ENCODE results near the gene GNB1L.

GNB1L gene

DNA sequence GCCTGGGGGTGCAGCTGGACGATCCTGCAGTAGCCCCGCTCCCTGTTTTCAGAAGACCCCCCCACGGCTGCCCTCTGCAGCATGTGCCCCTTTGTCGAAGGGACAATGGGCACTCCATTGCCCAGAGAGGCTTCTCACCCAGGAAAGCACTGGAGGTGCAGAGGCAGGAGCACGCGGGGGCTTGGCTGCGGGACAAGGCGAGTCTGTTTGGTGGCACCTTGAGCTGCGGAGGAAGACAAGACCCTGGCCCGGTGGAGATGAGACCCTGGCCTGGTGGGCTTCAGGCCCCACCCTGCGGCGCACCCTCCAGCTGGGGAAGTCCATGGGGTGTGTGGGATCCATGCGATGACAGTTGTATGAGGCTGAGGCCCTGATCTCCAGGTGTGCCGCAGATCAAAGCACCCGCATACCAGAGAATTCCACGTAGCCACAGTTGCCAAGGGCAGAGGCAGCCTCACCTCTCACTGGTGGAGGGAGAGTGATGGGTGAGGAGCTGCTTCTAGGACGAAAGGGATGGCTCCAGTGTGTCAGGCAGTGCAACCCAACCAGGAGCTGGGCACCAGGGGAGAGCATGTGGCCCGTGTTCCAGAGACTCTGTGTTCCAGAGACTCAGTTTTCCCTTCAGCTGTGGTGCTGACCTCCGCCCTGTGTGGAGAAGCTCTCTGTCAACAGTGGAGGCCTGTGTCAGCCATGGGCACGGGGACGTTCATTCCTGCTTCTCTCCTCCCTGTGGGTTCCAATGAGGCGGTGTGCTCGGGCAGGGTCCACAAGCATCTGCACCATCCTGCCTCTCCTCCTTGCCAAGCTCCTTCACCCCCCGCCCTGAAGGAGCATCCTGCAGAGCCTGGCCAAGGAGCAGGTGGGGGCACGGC lies 84.1 kb downstream of the GNB1L start:
- DNase-seq (ENCODE audit: low spot score), result no peak
- in situ Hi-C loops (cut with MboI; ENCODE audit: low sequenced_read_pairs, unreplicated experiment), result no loop called here
- TF ChIP-seq, protein P1, sequence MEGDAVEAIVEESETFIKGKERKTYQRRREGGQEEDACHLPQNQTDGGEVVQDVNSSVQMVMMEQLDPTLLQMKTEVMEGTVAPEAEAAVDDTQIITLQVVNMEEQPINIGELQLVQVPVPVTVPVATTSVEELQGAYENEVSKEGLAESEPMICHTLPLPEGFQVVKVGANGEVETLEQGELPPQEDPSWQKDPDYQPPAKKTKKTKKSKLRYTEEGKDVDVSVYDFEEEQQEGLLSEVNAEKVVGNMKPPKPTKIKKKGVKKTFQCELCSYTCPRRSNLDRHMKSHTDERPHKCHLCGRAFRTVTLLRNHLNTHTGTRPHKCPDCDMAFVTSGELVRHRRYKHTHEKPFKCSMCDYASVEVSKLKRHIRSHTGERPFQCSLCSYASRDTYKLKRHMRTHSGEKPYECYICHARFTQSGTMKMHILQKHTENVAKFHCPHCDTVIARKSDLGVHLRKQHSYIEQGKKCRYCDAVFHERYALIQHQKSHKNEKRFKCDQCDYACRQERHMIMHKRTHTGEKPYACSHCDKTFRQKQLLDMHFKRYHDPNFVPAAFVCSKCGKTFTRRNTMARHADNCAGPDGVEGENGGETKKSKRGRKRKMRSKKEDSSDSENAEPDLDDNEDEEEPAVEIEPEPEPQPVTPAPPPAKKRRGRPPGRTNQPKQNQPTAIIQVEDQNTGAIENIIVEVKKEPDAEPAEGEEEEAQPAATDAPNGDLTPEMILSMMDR (IDR thresholded peaks at IDR 0.05; ENCODE audit: borderline replicate concordance, control extremely low read depth, extremely low read depth, insufficient read depth, missing control alignments), result no peak

DNA sequence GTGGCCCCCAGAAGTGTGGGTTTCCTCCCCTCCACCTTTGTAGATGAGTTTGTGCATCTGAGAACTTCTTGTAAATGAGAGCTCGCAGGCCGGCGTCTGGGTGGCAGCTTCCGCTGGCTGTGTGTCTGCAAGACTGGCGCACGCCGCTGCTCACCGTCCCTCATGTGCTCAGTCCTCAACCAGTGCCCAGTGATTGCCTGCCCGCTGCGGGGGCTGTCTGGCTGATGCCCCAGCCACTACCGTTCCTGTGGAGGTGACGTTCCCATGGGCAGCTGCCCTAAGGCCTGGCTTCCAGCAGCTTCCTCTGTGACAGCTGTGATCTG lies 85.3 kb downstream of the GNB1L start:
- in situ Hi-C loops (cut with MboI; ENCODE audit: low sequenced_read_pairs, unreplicated experiment), result no loop called here
- DNase-seq (ENCODE audit: low spot score), result no peak
- TF ChIP-seq, protein P1 (IDR thresholded peaks at IDR 0.05; ENCODE audit: borderline replicate concordance, control extremely low read depth, extremely low read depth, insufficient read depth, missing control alignments), result no peak

DNA sequence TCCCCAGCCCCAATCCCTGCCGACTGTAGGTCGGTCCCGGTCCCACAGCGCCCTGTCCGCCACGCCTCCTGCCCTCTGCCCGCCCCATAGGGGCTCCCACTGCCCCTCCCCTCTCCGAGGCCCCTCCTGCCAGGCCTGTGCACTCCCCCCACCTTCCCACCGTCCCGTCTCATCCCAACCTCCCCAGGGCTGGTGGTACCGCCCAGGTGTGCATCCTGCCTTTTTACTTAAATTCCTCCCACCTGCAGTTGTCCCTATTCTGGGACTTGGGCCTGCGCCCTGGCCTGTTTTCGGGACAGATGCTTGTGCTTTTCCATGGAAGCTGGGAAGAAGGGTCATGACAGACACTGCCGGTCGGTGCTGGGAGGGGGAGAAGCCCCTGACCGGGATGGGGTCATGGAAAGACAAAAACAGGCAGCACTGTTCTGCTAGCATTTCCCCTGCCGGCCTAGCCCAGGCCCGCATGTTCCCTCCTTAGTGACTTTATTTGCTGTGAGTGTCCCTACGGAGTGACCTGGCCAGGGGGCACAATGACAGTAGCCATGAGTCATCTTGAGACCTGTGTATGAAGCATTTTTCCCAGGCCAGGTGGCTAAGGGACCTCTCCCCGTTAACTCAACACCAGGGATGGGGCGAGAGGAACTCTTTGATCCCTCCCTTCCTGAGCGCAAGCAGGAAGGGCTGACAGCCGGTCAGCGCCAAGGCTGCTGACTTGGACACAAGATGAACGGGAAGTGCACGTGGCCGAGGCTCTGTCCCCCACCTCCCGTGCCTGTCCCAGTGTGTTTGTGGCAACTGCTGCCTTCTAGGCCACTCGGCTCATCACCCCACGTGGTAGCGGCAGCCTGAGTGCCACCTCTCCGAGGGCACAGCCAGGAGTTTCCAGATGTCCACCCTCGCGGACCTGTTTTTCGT lies 87.0 kb downstream of the GNB1L start:
- in situ Hi-C loops (cut with MboI; ENCODE audit: low sequenced_read_pairs, unreplicated experiment), result no loop called here
- DNase-seq (ENCODE audit: low spot score), result no peak
- TF ChIP-seq, protein P1 (IDR thresholded peaks at IDR 0.05; ENCODE audit: borderline replicate concordance, control extremely low read depth, extremely low read depth, insufficient read depth, missing control alignments), result no peak

DNA sequence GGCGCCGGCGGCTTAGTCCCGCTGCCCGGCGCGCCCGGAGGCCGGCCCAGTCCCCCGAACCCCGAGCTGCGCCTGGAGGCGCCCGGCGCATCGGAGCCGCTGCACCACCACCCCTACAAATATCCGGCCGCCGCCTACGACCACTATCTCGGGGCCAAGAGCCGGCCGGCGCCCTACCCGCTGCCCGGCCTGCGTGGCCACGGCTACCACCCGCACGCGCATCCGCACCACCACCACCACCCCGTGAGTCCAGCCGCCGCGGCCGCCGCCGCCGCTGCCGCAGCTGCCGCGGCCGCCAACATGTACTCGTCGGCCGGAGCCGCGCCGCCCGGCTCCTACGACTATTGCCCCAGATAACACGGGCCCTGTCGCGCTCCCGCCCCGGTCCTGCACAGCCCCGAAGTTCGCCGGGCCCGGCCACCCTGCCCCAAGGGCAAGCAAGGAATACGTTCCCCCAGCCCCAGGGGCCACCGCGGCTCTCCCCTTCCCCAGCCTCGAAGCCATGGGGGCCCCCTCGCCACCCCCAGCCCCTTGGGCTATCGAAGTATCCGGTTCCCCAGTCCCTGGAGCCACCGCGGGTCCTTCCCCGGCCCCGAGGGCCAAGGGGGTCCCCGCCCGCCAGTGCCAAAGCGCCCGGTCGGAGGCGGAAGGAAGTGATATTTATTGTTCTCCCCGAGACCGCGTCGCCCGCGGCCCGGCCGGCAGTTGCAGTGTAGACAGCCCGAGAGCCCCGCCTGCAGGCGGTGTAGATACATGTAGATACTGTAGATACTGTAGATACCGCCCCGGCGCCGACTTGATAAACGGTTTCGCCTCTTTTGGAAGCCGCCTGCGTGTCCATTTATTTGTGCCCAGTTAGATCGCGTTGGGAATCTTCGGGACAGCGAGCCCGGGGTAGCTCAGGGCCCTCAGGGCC lies 87.9 kb downstream of the GNB1L start:
- no peak for DNase-seq (ENCODE audit: low spot score)
- TF ChIP-seq, protein P1 (IDR thresholded peaks at IDR 0.05; ENCODE audit: borderline replicate concordance, control extremely low read depth, extremely low read depth, insufficient read depth, missing control alignments), result no peak
- in situ Hi-C loops (cut with MboI; ENCODE audit: low sequenced_read_pairs, unreplicated experiment), result no loop called here

DNA sequence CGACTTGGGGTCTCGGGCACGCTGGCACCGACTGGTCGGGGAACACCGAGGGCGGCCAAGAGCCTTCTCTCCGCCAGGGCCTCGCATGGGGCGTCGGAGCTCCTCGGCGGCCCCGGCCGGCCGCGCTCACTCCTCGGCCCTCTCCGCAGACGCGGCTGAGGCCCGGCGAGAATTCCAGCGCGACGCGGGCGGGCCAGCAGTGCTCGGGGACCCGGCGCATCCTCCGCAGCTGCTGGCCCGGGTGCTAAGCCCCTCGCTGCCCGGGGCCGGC lies 88.5 kb downstream of the GNB1L start:
- no peak for DNase-seq (ENCODE audit: low spot score)
- TF ChIP-seq, protein P1 (IDR thresholded peaks at IDR 0.05; ENCODE audit: borderline replicate concordance, control extremely low read depth, extremely low read depth, insufficient read depth, missing control alignments), result no peak
- in situ Hi-C loops (cut with MboI; ENCODE audit: low sequenced_read_pairs, unreplicated experiment), result no loop called here
